Renal pelvis (tissue), 4 donors: ENCODE results near the gene CEACAM7. TPM values are rescaled to one million over a fixed set of nuclear protein-coding genes. Genes with fewer than 3 reads are reported as not detected.
"Not testable (repeated sequence)": the region's sequence is repeated elsewhere in the genome, so short reads cannot be mapped to it uniquely, and the experiment has no call there.

ENCODE experiments used
- DNase-seq: peaks from one replicate; pipeline ENCODE4 v3.0.0-alpha.2; 2013
- polyA plus RNA-seq, 3 donors: library from polyadenylated mRNA; unstranded; fragments of 120-200 nt; gene quantifications; one replicate each; pipeline ENCODE4 v1.2.1, GENCODE V29; 2013; ENCODE audit not compliant: insufficient read length in 3 of 3

CEACAM7 gene
- polyA plus RNA-seq, 3 donors, result not detected

- DNase-seq, result not testable (repeated sequence)
These were observed 31.3 kb downstream of the CEACAM7 start for GRCh38 chr19:41656756-41657155.

GRCh38 chr19:41652250-41652649 is 35.8 kb downstream of the CEACAM7 start:
- no peak for DNase-seq

GRCh38 chr19:41649827-41650226 is 38.2 kb downstream of the CEACAM7 start:
- DNase-seq, result no peak

- no peak for DNase-seq
These were observed 41.4 kb downstream of the CEACAM7 start for GRCh38 chr19:41646589-41647204.

- peak; percentile 30 for DNase-seq
These were observed 46.1 kb downstream of the CEACAM7 start for GRCh38 chr19:41641879-41642485.

GRCh38 chr19:41638641-41639081 is 49.4 kb downstream of the CEACAM7 start:
- no peak for DNase-seq

- DNase-seq, result no peak
These were observed 50.6 kb downstream of the CEACAM7 start for GRCh38 chr19:41637484-41637883.

GRCh38 chr19:41627966-41628675 is 59.9 kb downstream of the CEACAM7 start:
- DNase-seq, result no peak

- DNase-seq, result no peak
These were observed 61.2 kb downstream of the CEACAM7 start, which contains the start of gene CEACAM4 for GRCh38 chr19:41626877-41627276. CEACAM4 (minus strand) TSS chr19:41627074; CDS start chr19:41626963, 111 bp downstream.

GRCh38 chr19:41626278-41626677 is 61.8 kb downstream of the CEACAM7 start:
- DNase-seq, result no peak

- no peak for DNase-seq
These were observed 63.1 kb downstream of the CEACAM7 start for GRCh38 chr19:41624937-41625336.

GRCh38 chr19:41624515-41624914 is 63.6 kb downstream of the CEACAM7 start:
- DNase-seq, result no peak

- no peak for DNase-seq
These were observed 64.7 kb downstream of the CEACAM7 start for GRCh38 chr19:41623360-41623759.

Other genes starting within 250 kb of the CEACAM7 start
- 10 to 100 TPM; 55.8 to 75.8 (median 64.4) TPM for gene DMAC2, start 248.4 kb downstream of the CEACAM7 start, polyA plus RNA-seq
- 1 to 10 TPM; 4.3 to 7.5 (median 6.0) TPM for gene ERICH4, start 245.1 kb downstream of the CEACAM7 start, polyA plus RNA-seq
- 1 to 10 TPM; 1.5 to 2.4 (median 1.9) TPM for gene CEACAM21, start 112.1 kb downstream of the CEACAM7 start, polyA plus RNA-seq
- gene CEACAM4, start 61.2 kb downstream of the CEACAM7 start, polyA plus RNA-seq, result under 1 TPM in 2 of 3 donors, not detected in 1; 0.13 to 0.18 TPM
- under 1 TPM in 2 of 3 donors, not detected in 1; 0.13 to 0.14 TPM for gene CEACAM5, start 20.4 kb upstream of the CEACAM7 start, polyA plus RNA-seq
- under 1 TPM; 0.17 to 0.35 (median 0.31) TPM for gene CEACAM6, start 67.3 kb upstream of the CEACAM7 start, polyA plus RNA-seq
- under 1 TPM in 2 of 3 donors, not detected in 1; 0.12 to 0.23 TPM for gene CEACAM3, start 108.3 kb upstream of the CEACAM7 start, polyA plus RNA-seq
- gene LYPD4, start 156.4 kb upstream of the CEACAM7 start, polyA plus RNA-seq, result not detected
- not detected for gene DMRTC2, start 156.8 kb upstream of the CEACAM7 start, polyA plus RNA-seq
- gene RPS19, start 172.0 kb upstream of the CEACAM7 start, polyA plus RNA-seq, result 1,000 to 10,000 TPM; 1,296 to 1,888 (median 1,672) TPM
- 1 to 10 TPM in 1 of 3 donors, under 1 TPM in 2; 0.39 to 1.1 (median 0.81) TPM for gene CD79A, start 189.0 kb upstream of the CEACAM7 start, polyA plus RNA-seq
- 10 to 100 TPM; 51.4 to 61.0 (median 54.1) TPM for gene ARHGEF1, start 194.9 kb upstream of the CEACAM7 start, polyA plus RNA-seq
- under 1 TPM in 1 of 3 donors, not detected in 2; 0.09 TPM for gene ERFL, start 240.2 kb upstream of the CEACAM7 start, polyA plus RNA-seq